Rectal smooth muscle tissue (tissue), 1 donor: ENCODE data around the gene AKT2.

Experiments used
- H3K27ac ChIP-seq: one replicate; pipeline ENCODE4 v1.7.0; 2013; ENCODE audit warnings: low read depth, low read length, inconsistent platforms
- H3K27me3 ChIP-seq: one replicate; pipeline ENCODE4 v1.7.0; 2013; ENCODE audit warnings: low read length; ENCODE audit not compliant: control insufficient read depth, insufficient read depth
- H3K36me3 ChIP-seq: one replicate; pipeline ENCODE4 v1.7.0; 2013; ENCODE audit warnings: low read length; ENCODE audit not compliant: control insufficient read depth, insufficient read depth
- H3K4me1 ChIP-seq: one replicate; pipeline ENCODE4 v1.7.0; 2013; ENCODE audit warnings: low read length; ENCODE audit not compliant: control insufficient read depth, insufficient read depth
- H3K4me3 ChIP-seq: one replicate; pipeline ENCODE4 v1.7.0; 2013; ENCODE audit warnings: low read length
- H3K9ac ChIP-seq: one replicate; pipeline ENCODE4 v1.7.0; 2013; ENCODE audit warnings: low read length

AKT2 gene

DNA sequence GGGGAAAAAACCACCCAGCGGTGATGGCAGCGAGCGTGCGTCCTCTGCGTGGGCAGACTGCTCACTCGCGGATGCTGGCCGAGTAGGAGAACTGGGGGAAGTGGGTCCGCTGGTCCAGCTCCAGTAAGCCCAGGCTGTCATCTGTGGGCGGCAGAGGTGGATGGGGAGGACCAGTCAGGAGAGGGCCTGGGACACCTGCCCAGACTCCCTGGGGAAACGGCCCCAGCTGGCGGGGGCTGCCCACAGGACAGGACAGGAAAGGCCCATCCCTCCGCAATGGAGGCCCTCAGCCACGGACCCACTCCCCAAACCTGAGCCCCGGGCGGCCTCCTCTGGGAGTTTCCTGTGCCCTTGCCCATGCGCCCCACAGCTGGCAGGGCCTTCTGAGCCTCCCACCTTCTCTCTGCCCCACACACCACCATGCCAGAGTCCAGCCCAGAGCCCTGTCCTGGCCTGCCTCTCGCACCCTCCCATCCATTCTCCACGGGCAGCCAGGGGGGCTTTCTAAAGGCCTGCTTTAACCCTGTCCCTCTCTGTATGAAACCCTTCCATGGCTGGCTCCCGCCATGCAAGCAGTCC lies 51.2 kb downstream of the AKT2 start:
- no peaks in the 10 kb centered on the region for H3K27me3 ChIP-seq
- no peaks in the 10 kb centered on the region for H3K4me1 ChIP-seq
- peaks cover 24% of the 10 kb centered on the region for H3K36me3 ChIP-seq
- H3K27ac ChIP-seq, result no peak overlapping the region
- no peak overlapping the region for H3K9ac ChIP-seq
- no peak overlapping the region for H3K4me3 ChIP-seq

DNA sequence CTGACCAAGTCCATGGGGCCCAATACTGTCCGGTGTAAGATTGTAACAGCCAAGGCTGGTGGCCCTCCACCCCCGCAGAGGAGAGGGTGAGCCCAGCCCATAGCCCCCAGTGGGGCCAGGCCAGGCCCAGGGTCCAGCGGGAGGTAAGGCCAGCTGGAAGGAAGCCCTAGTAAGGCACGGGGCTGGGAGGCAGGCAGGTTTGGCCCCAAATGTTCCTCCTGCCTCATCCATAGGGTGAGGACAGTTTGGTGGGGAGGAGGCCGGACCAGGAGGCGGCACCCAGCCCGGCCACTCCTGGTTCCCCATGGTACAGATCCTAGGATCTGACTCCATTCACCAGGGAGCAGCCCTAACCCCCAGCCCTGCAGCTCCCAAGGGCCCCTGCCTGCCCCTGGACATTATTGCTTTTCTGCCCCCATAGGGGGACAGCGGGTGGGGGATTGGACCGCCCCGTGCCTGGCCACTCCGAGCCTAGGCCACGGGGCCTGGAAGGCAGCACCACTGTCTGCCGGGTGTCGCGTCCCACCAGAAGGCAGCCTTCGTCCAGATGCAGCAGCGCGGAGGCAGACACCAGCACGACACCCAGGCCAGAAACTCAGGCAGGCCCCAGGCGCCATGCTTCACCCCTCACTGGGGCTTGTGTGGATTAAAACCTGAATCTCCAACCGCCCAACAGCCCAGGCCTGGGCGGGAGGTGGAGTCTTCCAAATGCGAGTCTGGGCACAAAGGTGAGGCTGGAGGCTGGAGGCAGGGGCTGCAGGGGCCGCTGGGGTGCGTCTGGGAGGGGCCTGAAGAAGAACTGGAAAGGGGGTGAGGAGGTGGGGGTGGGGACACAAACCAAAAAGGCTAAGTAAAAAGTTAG lies 52.0 kb downstream of the AKT2 start:
- no peaks in the 10 kb centered on the region for H3K4me1 ChIP-seq
- H3K4me3 ChIP-seq, result no peak overlapping the region
- H3K27me3 ChIP-seq, result no peaks in the 10 kb centered on the region
- no peak overlapping the region for H3K9ac ChIP-seq
- peaks cover 19% of the 10 kb centered on the region for H3K36me3 ChIP-seq
- no peak overlapping the region for H3K27ac ChIP-seq

DNA sequence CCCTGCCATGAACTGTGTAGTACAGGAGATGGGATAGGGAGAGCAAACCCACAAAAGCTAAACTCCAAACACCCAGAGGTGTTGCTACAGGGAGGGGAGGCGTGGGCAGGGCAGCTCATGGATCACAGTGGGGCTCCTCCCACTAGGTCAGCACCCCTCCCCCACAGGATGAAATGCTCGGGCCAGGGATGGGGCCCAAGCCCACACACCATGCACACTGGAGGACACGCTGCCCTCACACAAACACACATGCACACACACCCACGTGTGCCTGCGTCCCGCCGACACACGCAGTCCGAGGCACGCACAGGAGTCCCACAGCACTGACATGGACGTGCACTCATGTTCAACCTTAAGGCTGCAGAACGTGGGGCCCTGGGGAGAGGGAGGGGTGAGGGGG lies 52.7 kb downstream of the AKT2 start:
- no peak overlapping the region for H3K9ac ChIP-seq
- H3K4me1 ChIP-seq, result no peaks in the 10 kb centered on the region
- no peak overlapping the region for H3K27ac ChIP-seq
- H3K27me3 ChIP-seq, result no peaks in the 10 kb centered on the region
- peaks cover 17% of the 10 kb centered on the region for H3K36me3 ChIP-seq
- H3K4me3 ChIP-seq, result no peak overlapping the region

DNA sequence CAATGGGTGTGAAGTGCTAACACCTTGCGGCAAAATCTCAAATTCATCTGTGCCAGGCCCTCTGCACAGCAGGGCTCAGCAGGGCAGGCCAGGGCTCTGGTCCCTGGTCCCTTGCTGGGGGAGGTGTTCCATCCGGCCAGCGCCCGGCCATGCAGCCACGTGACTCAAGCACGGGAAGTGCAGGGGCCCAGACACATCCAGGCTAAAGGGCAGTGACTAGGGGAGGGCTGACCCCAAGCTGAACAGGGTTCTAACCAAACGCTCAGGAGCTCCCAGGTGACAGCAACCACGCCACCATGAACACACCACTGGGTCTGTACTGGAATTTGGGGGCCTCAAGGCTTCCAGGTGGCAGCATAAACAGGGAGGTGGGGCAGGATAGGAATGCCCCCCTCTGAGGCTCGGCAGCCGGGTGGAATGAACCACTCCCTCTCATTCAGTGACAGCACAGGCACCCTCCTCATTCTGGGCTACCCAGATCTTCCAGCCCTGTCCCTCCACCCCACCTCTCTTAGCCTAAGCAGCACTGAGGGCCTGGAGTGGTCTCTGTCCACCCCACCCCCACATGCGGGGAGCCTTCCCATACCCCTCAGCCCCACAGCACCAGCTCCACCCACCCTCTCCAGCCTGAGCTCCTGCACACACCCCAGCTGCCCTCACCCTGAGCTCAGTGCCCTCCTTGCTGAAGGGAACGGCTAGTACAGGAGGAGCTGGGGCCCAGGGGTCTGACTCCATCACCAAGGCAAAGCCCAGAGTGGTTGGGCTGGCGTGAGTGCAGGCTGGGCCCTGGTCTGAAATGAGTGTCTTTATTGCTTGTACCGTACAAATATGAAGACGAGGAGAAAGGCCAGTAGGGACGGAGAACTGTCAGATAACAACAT lies 53.4 kb downstream of the AKT2 start:
- no peaks in the 10 kb centered on the region for H3K27me3 ChIP-seq
- H3K4me1 ChIP-seq, result no peaks in the 10 kb centered on the region
- H3K4me3 ChIP-seq, result no peak overlapping the region
- H3K27ac ChIP-seq, result no peak overlapping the region
- no peak overlapping the region for H3K9ac ChIP-seq
- H3K36me3 ChIP-seq, result peaks cover 14% of the 10 kb centered on the region

DNA sequence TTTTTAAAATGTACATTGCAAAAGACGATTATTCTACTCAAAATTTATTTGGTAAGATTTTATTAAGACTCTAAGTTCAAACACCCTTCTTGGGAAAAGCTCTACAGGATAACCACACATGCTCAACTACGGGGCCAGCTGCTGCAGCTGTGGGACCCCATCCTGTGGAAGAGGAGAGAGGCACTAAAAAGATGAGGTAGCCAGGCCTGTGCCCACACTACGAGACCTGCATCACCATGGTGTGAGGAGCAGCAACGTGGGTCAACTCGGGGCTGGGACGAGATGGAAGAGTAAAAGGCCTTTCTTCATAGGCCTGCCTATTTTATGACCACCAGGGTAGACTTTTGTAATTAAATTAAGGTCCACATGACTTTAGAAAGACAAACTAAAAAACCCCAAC lies 54.1 kb downstream of the AKT2 start:
- H3K36me3 ChIP-seq, result peaks cover 14% of the 10 kb centered on the region
- H3K27ac ChIP-seq, result no peak overlapping the region
- H3K4me1 ChIP-seq, result peaks cover 2% of the 10 kb centered on the region
- H3K9ac ChIP-seq, result no peak overlapping the region
- H3K4me3 ChIP-seq, result no peak overlapping the region
- H3K27me3 ChIP-seq, result peaks cover under 1% of the 10 kb centered on the region

DNA sequence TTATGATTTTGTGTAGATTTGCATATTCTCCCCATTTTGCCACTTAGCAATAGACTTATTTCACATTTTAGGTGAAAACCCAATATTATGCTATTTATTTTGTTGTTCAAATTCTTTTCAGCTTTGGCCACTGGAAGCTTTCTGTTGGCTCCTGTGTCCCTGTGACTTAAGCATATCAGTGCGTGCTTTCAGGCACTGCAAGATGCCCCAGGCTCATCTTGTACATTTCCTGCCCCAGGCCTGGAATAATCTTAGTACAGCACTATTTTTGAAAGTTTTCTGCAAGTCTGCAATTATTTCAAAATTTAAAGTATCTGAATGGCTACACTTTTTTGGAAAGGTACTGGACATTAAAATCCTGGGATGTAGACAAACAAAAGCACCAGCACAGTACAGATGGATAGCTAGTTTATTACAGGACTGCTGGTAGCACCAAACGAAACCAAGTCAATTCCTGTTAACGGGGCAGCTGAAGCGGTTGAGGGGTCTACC lies 55.2 kb downstream of the AKT2 start:
- Histone ChIP-seq H3K27ac (no peak overlapping the region), H3K27me3 (peaks cover 10% of the 10 kb centered on the region), H3K4me3 (no peak overlapping the region), H3K9ac (no peak overlapping the region), H3K4me1 (peaks cover 2% of the 10 kb centered on the region), H3K36me3 (peaks cover 4% of the 10 kb centered on the region)

DNA sequence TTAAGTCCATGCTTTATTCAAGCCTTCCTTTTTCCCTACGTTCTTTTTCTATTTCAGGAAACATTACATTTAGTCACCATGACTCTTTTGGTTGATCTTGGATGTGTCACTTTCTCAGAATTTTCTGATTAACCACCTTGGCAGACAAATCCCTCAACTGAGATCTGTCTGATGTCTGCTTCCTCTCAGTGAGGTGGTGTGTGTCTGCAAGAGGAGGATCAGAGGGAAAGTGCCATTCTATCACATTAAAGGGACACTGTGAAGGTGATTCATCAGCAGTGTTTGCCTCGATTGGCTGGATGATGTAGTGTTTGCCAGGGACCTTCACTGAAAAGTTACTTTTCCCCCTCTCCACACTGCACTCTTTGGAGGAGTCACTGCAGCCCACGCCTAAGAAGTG lies 55.7 kb downstream of the AKT2 start:
- Histone ChIP-seq H3K4me1 (peaks cover 2% of the 10 kb centered on the region), H3K4me3 (no peak overlapping the region), H3K27ac (no peak overlapping the region), H3K9ac (no peak overlapping the region), H3K36me3 (peaks cover 3% of the 10 kb centered on the region), H3K27me3 (peaks cover 10% of the 10 kb centered on the region)

DNA sequence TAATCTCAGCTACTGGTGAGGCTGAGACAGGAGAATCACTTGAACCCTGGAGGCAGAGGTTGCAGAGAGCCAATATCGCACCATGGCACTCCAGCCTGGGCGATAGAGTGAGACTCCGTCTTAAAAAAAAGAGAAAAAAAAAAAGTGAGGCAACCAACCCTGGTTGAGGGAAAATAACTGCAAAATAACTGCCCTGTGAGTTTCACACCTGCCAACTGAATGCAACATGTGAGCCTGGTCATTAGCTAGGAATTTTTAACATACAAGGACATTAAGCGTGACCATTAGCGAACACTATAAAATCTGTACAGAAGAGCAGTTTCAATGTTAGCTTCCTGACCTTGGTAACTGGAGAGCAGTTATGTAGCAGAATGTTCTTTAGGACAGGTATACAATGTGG lies 56.3 kb downstream of the AKT2 start:
- H3K9ac ChIP-seq, result no peak overlapping the region
- H3K27me3 ChIP-seq, result peaks cover 10% of the 10 kb centered on the region
- H3K27ac ChIP-seq, result no peak overlapping the region
- no peak overlapping the region for H3K4me3 ChIP-seq
- peaks cover 2% of the 10 kb centered on the region for H3K4me1 ChIP-seq
- H3K36me3 ChIP-seq, result peaks cover 3% of the 10 kb centered on the region

DNA sequence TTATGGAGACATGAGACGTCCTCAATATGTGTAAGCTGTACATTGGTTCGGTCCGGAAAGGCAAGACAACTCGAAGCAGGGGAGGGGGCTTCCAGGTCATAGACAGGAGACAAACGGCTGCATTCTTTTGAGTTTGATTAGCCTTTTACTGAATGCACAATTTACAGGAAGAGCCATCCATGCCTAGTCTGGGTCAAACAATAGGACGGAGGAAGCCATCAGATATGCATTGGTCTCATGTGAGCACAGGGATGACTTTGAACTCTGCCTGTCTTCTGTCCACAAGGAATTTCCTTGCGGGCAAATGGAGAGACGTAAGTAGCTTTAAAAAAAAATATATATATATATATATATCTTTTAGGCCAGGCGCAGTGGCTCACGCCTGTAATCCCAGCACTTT lies 56.8 kb downstream of the AKT2 start:
- H3K27me3 ChIP-seq, result peaks cover 10% of the 10 kb centered on the region
- H3K27ac ChIP-seq, result no peak overlapping the region
- no peaks in the 10 kb centered on the region for H3K36me3 ChIP-seq
- no peak overlapping the region for H3K9ac ChIP-seq
- H3K4me1 ChIP-seq, result peaks cover 2% of the 10 kb centered on the region
- no peak overlapping the region for H3K4me3 ChIP-seq

DNA sequence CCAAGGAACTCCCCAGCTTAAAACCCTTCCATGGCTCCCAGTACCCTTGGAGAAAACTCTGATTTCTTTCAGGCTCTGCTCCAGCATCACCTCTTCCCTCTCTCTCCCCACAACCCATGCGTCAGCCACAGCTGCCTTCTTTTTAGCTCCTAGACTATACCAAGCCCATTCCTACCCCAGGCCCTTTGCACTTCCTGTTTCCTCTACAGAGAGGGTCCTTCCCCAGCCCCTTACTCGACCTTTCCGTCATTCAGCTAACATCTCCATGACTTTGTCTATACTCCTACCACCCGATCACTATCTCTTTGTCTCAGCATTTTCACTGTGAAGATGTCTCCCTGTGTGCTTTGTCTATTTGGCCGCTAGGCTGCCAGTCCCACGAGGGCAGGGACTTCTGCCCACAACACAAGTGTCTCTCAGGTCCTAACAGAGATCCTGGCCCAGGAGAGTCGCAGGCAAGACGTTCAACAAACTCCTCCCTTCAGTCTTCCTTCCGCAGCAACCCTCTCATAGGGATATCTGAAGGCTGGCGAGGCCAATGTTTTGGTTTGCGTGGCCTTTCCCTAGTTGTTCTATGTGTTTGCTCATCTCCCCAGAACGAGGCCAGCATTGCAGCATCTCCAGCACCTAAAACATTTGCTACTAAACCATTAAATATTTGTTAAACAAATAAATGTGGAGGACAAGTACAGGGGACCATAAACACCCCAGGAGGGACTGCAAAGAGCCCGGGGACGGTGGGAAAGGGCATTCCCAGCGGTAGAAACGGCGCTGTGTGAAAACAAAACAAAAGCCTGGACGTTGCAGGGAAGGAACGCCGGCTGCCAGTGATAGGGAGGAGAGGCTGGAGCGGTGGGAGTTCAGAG lies 59.5 kb downstream of the AKT2 start:
- Histone ChIP-seq H3K36me3 (no peaks in the 10 kb centered on the region), H3K27me3 (peaks cover 10% of the 10 kb centered on the region), H3K9ac (no peak overlapping the region), H3K4me1 (peaks cover 2% of the 10 kb centered on the region), H3K27ac (no peak overlapping the region), H3K4me3 (peak overlapping the region; percentile 52)

DNA sequence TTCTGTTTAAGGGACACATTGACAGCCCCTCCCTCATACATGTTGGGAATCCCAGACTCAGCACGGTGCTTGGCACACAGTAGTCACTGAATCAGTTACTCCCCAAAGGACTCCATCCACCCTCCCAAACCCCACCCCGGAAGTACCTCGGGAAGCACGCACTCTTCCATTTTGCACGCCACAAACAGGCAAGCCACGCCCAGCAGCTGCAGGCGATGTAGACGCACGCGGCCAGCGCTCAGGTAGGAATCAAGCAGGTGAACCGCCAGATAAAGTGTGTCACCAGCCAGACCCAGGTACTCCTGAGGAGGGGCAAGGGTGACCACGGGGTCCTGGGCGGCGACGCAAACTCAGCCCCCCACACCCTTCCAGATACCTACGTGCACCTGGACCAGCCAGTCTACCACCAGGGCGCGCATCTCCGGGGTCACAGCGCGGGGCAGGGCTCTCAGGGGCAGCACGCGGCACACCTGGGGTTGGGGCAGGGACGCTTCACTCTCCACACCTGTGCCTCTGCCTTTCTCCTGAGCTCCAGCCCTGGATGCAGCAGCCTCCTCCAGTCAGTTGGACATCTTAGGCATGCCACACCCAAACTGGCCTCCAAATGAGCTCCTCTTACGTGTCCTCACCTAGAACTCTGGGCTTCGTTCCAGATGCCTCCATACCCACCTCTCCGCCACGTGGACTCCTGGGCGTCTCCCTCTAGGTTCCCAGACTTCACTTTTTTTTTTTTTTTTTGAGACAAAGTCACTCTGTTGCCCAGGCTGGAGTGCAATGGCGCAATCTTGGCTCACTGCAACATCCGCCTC lies 60.6 kb downstream of the AKT2 start:
- Histone ChIP-seq H3K4me3 (no peak overlapping the region), H3K4me1 (peaks cover 2% of the 10 kb centered on the region), H3K27me3 (peaks cover 12% of the 10 kb centered on the region), H3K36me3 (no peaks in the 10 kb centered on the region), H3K27ac (no peak overlapping the region), H3K9ac (no peak overlapping the region)
